SK-N-SH treated with all-trans-retinoic acid at 6 μM for 48 hours (cell line): Measurements from ENCODE around the gene COL25A1.

Experiments used
- ATAC-seq: fragments of 200-7000 bp; cut with Tn5 transposase; 3 replicates; pipeline ENCODE4 v1.9.1; 2020; ENCODE audit warnings: mild to moderate bottlenecking, moderate library complexity
- ARNTL ChIP-seq: fragments of 450-650 bp; formaldehyde crosslinking; IDR thresholded peaks from 2 replicates; pipeline ENCODE4 v1.5.0; 2020; ENCODE audit warnings: low read depth, mild to moderate bottlenecking, moderate library complexity, borderline replicate concordance
- CSDC2 ChIP-seq: fragments of 250-450 bp; sonication (Bioruptor Pico); IDR thresholded peaks from 2 replicates; pipeline ENCODE4 v1.5.0; 2020; ENCODE audit warnings: mild to moderate bottlenecking, moderate library complexity
- GLIS3 ChIP-seq: fragments of 250-450 bp; sonication (Bioruptor Pico); IDR thresholded peaks from 2 replicates; pipeline ENCODE4 v1.5.0; 2020; ENCODE audit warnings: mild to moderate bottlenecking, moderate library complexity
- OSR1 ChIP-seq: fragments of 250-450 bp; sonication (Bioruptor Pico); IDR thresholded peaks from 2 replicates; pipeline ENCODE4 v1.8.0; 2022; ENCODE audit warnings: moderate library complexity, mild to moderate bottlenecking, inconsistent platforms
- SNAI2 ChIP-seq: fragments of 250-450 bp; sonication (Bioruptor Pico); IDR thresholded peaks from 2 replicates; pipeline ENCODE4 v1.5.0; 2020; ENCODE audit warnings: mild to moderate bottlenecking, moderate library complexity
- TCF4 ChIP-seq: fragments of 250-450 bp; sonication (Bioruptor Pico); IDR thresholded peaks from 2 replicates; pipeline ENCODE4 v1.8.0; 2021; ENCODE audit warnings: mild to moderate bottlenecking, moderate library complexity, borderline replicate concordance
- TOX ChIP-seq: fragments of 250-450 bp; sonication (Bioruptor Pico); IDR thresholded peaks from 2 replicates; pipeline ENCODE4 v1.8.0; 2021; ENCODE audit warnings: mild to moderate bottlenecking, moderate library complexity, borderline replicate concordance
- ZC3H10 ChIP-seq: fragments of 250-450 bp; sonication (Bioruptor Pico); IDR thresholded peaks from 2 replicates; pipeline ENCODE4 v1.5.1; 2021; ENCODE audit warnings: mild to moderate bottlenecking, moderate library complexity
- ZFP3 ChIP-seq: fragments of 250-450 bp; sonication (Bioruptor Pico); IDR thresholded peaks from 2 replicates; pipeline ENCODE4 v1.5.0; 2020; ENCODE audit warnings: mild to moderate bottlenecking, moderate library complexity
- ZFP30 ChIP-seq: fragments of 450-650 bp; formaldehyde crosslinking; IDR thresholded peaks from 2 replicates; pipeline ENCODE4 v1.5.0; 2022; ENCODE audit warnings: mild to moderate bottlenecking, moderate library complexity
- ZNF565 ChIP-seq: fragments of 450-650 bp; formaldehyde crosslinking; conservative IDR thresholded peaks from 2 replicates; pipeline ENCODE4 v1.5.0; 2020; ENCODE audit warnings: low read depth, mild to moderate bottlenecking, moderate library complexity
- ZNF70 ChIP-seq: fragments of 450-650 bp; formaldehyde crosslinking; IDR thresholded peaks from 2 replicates; pipeline ENCODE4 v1.5.0; 2020; ENCODE audit warnings: mild to moderate bottlenecking, moderate library complexity
- ZNF8 ChIP-seq: fragments of 450-650 bp; formaldehyde crosslinking; IDR thresholded peaks from 2 replicates; pipeline ENCODE4 v1.5.0; 2020; ENCODE audit warnings: mild to moderate bottlenecking, moderate library complexity
- TF ChIP-seq, protein P1 (sequence below): fragments of 250-450 bp; sonication (Bioruptor Pico); IDR thresholded peaks from 2 replicates; pipeline ENCODE4 v1.5.0; 2020; ENCODE audit warnings: mild to moderate bottlenecking, moderate library complexity
- TF ChIP-seq, protein P2 (sequence below): fragments of 250-450 bp; sonication (Bioruptor Pico); IDR thresholded peaks from 2 replicates; pipeline ENCODE4 v1.8.0; 2020; ENCODE audit warnings: mild to moderate bottlenecking, moderate library complexity, borderline replicate concordance
- TF ChIP-seq, protein P3 (sequence below): fragments of 250-450 bp; sonication (Bioruptor Pico); IDR thresholded peaks from 2 replicates; pipeline ENCODE4 v1.8.0; 2021; ENCODE audit warnings: low read depth, mild to moderate bottlenecking, moderate library complexity, borderline replicate concordance
- TF ChIP-seq, protein P4 (sequence below): fragments of 250-450 bp; sonication (Bioruptor Pico); IDR thresholded peaks from 2 replicates; pipeline ENCODE4 v1.5.1; 2021; ENCODE audit warnings: mild to moderate bottlenecking, moderate library complexity
- TF ChIP-seq, protein P5 (sequence below): fragments of 250-450 bp; sonication (Bioruptor Pico); IDR thresholded peaks from 2 replicates; pipeline ENCODE4 v1.5.1; 2020; ENCODE audit warnings: low read depth, mild to moderate bottlenecking, moderate library complexity

COL25A1 gene

DNA sequence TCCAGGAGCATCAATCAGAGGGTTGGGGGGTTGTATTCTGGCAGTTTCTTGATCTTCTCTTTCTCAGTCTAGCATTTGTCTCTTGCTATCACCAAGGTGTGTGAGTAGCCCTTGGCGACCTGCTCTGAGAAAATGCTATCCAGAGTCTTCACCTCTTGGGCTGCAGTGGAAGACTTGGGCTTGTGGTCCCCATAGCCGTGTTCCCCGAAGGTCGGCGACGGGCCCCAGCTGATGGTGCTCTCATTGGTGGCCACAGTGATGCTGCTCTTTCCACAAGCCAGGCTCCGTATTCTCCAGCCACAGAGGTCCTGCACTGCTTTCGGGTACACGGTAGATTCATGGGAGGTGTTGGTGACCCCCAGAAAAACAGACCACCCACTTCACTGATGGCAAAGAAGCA is 513.7 kb downstream of the COL25A1 start:
- no peak for ATAC-seq
- TF ChIP-seq TOX (CRISPR knock-in tag) (no peak), CSDC2 (CRISPR knock-in tag) (no peak), OSR1 (CRISPR knock-in tag) (no peak), ZNF70 (CRISPR knock-in tag) (no peak), TCF4 (CRISPR knock-in tag) (no peak), ZFP30 (CRISPR knock-in tag) (no peak), ZFP3 (CRISPR knock-in tag) (no peak)
- TF ChIP-seq, protein P1, sequence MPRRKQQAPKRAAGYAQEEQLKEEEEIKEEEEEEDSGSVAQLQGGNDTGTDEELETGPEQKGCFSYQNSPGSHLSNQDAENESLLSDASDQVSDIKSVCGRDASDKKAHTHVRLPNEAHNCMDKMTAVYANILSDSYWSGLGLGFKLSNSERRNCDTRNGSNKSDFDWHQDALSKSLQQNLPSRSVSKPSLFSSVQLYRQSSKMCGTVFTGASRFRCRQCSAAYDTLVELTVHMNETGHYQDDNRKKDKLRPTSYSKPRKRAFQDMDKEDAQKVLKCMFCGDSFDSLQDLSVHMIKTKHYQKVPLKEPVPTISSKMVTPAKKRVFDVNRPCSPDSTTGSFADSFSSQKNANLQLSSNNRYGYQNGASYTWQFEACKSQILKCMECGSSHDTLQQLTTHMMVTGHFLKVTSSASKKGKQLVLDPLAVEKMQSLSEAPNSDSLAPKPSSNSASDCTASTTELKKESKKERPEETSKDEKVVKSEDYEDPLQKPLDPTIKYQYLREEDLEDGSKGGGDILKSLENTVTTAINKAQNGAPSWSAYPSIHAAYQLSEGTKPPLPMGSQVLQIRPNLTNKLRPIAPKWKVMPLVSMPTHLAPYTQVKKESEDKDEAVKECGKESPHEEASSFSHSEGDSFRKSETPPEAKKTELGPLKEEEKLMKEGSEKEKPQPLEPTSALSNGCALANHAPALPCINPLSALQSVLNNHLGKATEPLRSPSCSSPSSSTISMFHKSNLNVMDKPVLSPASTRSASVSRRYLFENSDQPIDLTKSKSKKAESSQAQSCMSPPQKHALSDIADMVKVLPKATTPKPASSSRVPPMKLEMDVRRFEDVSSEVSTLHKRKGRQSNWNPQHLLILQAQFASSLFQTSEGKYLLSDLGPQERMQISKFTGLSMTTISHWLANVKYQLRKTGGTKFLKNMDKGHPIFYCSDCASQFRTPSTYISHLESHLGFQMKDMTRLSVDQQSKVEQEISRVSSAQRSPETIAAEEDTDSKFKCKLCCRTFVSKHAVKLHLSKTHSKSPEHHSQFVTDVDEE (CRISPR knock-in tag), result no peak
- TF ChIP-seq, protein P2, sequence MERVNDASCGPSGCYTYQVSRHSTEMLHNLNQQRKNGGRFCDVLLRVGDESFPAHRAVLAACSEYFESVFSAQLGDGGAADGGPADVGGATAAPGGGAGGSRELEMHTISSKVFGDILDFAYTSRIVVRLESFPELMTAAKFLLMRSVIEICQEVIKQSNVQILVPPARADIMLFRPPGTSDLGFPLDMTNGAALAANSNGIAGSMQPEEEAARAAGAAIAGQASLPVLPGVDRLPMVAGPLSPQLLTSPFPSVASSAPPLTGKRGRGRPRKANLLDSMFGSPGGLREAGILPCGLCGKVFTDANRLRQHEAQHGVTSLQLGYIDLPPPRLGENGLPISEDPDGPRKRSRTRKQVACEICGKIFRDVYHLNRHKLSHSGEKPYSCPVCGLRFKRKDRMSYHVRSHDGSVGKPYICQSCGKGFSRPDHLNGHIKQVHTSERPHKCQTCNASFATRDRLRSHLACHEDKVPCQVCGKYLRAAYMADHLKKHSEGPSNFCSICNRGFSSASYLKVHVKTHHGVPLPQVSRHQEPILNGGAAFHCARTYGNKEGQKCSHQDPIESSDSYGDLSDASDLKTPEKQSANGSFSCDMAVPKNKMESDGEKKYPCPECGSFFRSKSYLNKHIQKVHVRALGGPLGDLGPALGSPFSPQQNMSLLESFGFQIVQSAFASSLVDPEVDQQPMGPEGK, result no peak
- TF ChIP-seq, protein P3, sequence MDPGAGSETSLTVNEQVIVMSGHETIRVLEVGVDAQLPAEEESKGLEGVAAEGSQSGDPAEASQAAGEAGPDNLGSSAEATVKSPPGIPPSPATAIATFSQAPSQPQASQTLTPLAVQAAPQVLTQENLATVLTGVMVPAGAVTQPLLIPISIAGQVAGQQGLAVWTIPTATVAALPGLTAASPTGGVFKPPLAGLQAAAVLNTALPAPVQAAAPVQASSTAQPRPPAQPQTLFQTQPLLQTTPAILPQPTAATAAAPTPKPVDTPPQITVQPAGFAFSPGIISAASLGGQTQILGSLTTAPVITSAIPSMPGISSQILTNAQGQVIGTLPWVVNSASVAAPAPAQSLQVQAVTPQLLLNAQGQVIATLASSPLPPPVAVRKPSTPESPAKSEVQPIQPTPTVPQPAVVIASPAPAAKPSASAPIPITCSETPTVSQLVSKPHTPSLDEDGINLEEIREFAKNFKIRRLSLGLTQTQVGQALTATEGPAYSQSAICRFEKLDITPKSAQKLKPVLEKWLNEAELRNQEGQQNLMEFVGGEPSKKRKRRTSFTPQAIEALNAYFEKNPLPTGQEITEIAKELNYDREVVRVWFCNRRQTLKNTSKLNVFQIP (CRISPR knock-in tag), result no peak
- TF ChIP-seq, all 23 proteins: peak for 0

DNA sequence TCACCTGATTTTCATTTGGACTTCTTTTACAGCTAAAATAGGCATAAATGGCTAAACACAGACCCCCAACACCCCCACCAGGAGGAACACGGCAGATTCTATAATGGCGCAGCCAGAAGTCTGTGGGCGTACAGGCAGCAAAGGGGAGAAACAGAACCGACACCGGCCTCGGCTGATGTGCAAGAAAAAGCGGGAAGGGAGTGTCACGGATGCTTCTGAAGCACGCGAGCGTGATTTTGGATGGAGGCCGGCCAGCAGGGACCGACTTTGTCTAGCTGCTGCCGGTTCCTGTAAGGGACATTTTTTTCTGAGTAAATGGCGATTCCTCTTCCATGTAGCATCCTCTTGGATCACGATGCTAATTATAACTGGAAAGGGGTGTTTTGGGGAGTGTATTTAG is 514.7 kb downstream of the COL25A1 start:
- ATAC-seq, result no peak
- TF ChIP-seq ZNF8 (CRISPR knock-in tag) (no peak), ZFP30 (CRISPR knock-in tag) (no peak), ARNTL (CRISPR knock-in tag) (no peak), OSR1 (CRISPR knock-in tag) (no peak)

DNA sequence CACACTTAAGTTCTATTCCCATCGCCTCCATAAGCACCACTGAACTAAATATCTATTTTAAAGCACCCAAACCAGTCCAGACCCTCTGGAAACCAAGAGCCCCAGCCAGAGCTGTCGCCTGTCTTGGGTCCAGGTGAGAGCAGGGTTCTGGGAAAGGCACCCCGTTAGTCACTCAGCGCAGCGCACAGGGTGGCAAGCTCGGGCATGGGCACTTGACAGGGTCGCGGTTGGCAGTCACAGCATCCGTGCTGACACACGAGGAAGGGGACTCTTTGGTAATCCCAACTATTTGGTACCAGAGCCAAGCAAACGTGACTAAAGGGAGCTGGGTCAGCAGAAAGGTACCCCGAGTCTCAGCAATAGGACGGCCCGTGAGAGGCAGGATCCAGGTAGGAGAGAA is 515.4 kb downstream of the COL25A1 start:
- ATAC-seq, result no peak
- TF ChIP-seq GLIS3 (CRISPR knock-in tag), result no peak
- TF ChIP-seq SNAI2 (CRISPR knock-in tag), result no peak
- no peak for TF ChIP-seq TOX (CRISPR knock-in tag)
- TF ChIP-seq, protein P4, sequence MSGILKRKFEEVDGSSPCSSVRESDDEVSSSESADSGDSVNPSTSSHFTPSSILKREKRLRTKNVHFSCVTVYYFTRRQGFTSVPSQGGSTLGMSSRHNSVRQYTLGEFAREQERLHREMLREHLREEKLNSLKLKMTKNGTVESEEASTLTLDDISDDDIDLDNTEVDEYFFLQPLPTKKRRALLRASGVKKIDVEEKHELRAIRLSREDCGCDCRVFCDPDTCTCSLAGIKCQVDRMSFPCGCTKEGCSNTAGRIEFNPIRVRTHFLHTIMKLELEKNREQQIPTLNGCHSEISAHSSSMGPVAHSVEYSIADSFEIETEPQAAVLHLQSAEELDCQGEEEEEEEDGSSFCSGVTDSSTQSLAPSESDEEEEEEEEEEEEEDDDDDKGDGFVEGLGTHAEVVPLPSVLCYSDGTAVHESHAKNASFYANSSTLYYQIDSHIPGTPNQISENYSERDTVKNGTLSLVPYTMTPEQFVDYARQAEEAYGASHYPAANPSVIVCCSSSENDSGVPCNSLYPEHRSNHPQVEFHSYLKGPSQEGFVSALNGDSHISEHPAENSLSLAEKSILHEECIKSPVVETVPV (CRISPR knock-in tag), result no peak
- TF ChIP-seq, protein P3 (CRISPR knock-in tag), result no peak
- no peak for TF ChIP-seq ARNTL (CRISPR knock-in tag)
- TF ChIP-seq ZNF565 (CRISPR knock-in tag), result no peak
- no peak for TF ChIP-seq ZNF70 (CRISPR knock-in tag)
- TF ChIP-seq, protein P5, sequence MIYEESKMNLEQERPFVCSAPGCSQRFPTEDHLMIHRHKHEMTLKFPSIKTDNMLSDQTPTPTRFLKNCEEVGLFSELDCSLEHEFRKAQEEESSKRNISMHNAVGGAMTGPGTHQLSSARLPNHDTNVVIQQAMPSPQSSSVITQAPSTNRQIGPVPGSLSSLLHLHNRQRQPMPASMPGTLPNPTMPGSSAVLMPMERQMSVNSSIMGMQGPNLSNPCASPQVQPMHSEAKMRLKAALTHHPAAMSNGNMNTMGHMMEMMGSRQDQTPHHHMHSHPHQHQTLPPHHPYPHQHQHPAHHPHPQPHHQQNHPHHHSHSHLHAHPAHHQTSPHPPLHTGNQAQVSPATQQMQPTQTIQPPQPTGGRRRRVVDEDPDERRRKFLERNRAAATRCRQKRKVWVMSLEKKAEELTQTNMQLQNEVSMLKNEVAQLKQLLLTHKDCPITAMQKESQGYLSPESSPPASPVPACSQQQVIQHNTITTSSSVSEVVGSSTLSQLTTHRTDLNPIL (CRISPR knock-in tag), result no peak
- no peak for TF ChIP-seq CSDC2 (CRISPR knock-in tag)
- TF ChIP-seq ZC3H10, result no peak
